GM18858 (cell line): Measurements from ENCODE around the gene ZFHX3.

Source experiments
- ATAC-seq: cut with Tn5 transposase; IDR thresholded peaks from one replicate; pipeline ENCODE4 v1.9.1; 2021; ENCODE audit not compliant: unreplicated experiment

The ZFHX3 gene

DNA sequence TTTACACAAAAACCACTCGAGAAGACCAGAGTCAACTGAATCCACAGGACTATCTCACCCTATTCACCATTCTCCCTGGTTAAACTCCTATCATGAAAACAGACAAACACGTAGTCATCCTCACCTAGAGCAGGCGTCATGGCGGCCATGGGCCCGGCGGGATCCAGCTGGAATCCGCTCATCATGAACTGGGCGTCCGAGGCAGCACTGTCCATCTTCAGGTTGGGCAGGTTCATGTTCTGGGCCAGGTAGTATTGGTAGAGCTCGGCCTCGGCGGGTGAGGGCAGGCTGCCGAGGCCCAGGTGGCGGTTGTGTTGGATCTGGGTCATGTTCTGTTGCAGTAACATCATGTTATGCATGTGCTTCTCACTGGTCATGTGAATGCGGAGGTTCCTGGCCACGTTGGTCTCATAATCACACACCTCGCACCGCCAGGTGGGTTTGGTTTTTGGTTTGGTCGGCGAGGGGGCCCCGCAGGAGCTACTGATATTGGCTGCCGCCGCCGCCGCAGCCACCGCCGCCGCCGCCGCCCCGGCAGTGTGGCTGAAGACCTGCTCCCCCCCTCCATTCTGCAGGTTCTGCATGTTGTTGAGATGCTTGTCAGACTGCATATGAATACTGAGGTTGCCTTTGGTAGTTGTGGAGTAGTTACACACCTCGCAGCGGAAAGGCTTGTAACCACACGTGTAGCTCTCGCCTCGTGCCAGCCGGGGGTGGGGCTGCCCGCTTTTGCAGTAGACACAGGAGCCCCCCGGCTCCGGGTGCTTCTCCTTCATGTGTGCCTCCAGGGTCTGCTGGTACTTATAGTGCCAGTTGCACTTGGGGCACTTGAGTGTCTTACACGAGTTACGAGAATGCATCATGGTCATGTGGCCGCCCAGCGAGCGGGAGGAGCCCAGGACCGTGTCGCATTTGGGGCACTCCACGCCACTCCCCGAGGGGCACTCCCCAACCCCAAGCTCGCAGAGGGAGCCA lies 90.3 kb downstream of the ZFHX3 start:
- ATAC-seq, result no peak

- ATAC-seq, result no peak
Observed at GRCh38 chr16:72956124-72957064, 91.5 kb downstream of the ZFHX3 start.

- ATAC-seq, result no peak
Observed at GRCh38 chr16:72952811-72953271, 95.1 kb downstream of the ZFHX3 start.

GRCh38 chr16:72952404-72952803 lies 95.5 kb downstream of the ZFHX3 start:
- ATAC-seq, result no peak

DNA sequence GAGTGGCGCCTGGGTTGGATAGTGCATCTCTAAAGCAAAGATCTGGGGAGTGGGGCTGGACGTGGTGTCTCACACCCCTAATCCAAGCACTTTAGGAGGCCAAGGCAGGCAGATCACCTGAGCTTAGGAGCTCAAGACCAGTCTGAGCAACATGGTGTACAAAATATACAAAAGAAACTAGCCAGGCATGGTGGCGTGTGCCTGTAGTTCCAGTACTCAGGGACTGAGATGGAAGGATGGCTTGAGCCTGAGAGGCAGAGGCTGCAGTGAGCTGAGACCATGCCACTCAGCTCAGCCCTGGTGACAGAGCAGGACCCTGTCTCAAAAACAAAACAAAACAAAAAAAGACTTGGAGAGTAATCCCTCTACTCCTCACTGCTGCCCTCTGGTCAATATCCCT lies 96.0 kb downstream of the ZFHX3 start:
- ATAC-seq, result no peak

- no peak for ATAC-seq
Observed at GRCh38 chr16:72950669-72951068, 97.3 kb downstream of the ZFHX3 start.

GRCh38 chr16:72948238-72948829 lies 99.6 kb downstream of the ZFHX3 start:
- no peak for ATAC-seq

- ATAC-seq, result no peak
Observed at GRCh38 chr16:72947379-72948237, 100.3 kb downstream of the ZFHX3 start.

DNA sequence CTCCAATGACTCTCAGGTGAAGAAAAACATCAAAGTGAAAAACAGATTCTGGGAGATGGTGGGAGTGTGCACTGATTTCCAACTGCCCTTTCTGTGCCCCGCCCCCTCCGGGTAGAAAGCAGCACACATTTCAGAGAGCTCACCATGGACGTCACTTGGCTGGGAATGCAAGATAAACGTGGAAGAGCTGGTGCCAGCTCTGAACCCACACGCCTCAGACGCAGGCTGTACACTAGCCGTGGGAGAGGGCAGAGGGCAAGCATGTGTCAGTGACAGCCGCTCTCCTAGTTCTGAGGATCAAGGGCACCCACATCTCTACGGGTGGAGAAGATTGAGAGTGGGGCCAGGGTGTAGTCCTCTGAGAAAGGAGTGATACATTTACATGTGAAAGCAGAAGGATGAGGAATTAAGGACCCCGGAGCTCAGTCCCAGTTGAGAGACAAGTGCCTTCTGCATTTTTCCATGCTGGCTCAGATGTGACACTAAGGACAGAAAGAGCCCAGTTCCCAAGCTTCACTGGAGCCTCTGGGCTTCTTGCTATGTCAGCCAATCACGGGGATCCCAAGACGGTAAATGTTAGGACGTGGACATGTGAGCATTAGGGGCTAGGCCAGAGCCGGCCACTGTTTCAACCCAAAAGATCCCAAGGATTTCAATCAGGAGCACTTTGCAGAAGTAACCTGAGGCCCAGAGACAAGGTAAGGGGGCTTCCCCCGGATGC lies 101.3 kb downstream of the ZFHX3 start:
- ATAC-seq, result no peak

DNA sequence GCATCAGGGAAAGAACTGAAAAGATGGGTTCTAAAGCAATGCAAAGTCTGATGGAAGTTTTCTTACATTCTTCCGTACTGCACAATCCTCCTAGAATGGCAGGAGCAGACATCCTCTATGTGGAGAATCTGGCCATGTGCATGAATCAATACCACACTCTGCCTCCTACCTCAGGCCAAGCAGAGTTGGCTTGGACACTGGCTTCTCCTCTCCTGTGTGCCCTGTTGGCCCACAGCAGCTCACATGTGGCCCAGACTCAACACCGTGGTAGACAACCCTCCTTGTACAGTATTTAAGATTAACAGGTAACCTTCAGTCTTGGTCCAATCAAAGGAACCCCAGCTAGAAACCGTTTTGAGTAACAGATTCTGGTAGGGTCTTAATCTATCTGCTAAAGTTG lies 101.9 kb downstream of the ZFHX3 start:
- ATAC-seq, result no peak

- no peak for ATAC-seq
Observed at GRCh38 chr16:72945611-72946010, 102.3 kb downstream of the ZFHX3 start.

DNA sequence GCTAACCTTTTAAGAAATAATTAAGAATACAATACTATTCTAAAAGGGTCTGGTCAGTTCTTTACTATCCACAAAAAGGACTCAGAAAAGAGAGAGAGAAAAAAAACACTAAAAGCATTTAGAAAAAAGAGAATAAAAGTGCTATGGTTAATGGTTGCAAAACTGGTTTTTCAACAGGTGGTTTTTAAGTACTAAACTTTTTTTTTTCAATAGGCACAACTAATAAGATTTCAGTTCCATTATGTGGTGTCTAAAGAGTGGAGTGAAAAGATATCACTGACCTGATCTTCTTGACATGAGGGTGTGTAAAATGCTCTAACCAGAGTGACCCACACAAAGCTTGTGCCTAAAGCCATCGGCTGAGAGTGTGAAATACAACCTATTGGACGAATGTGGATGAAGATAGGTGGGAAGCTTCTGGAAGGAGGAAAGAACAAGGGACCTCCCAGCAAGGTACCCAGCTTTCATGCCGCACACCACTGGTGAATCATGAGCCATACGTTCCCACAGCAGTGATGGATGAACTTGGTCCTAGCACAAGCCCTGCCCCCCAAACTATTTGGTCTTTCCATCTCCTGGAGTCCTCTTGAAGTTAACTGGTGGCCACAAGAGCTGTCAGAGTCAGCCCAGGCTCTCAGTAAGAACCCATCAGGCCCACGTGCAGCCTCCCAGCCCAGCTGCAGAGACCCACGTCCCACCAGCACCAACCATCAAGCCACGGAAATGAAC lies 103.0 kb downstream of the ZFHX3 start:
- ATAC-seq, result no peak

DNA sequence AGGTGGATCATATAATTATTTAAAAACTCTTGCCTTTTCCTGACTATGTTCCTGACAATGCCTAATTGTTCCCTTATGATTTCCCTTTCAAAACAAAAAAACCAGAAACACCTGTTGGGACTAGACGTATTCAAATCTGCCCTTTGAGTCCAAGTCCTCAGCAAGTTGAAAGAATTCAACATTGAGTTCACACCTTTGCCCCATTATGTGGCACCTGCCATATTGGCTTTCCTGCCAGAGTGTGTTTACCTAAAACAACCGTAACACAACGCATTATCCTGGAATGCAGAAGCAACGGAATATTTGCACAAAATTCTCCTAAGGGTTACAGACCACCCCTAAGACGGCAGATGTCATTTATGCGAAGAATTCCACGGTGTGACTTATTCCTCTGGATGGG lies 105.9 kb downstream of the ZFHX3 start:
- ATAC-seq, result no peak

DNA sequence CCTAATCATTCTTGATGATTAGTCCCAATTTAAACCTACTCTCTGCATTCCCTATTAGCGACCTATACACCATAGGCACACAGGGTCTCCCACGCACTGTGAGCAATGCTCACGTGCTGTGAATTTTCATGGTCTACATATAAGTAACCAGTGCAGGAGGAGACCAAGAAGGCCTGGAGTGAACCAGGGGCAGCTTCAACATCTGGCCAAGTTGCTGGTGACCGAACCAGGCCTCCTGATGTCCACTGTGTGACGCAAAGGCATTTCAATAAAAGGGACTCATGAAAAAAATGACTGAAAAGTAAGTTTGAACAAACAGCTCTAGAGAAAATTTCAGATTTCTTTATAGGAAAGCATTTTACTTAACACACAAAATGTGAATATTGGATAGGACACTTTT lies 107.0 kb downstream of the ZFHX3 start:
- ATAC-seq, result no peak

DNA sequence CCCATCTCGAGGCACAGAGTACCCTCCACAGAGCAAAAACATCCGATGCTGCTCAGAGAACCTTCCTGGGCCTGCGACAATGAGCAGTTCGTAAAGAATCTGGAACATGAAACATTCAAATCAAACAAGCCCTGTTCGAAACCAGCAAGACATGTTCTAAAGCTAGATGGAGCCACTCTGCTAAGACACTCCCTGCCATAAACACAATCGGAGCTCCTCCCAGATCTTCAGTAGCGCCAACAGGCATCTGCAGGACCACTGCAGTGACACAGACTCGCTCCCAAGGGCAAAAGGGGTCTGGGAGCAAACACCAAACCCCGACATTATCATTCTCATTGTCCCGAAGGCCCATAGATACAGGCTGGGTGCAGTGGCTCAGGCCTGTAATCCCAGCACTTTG lies 108.7 kb downstream of the ZFHX3 start:
- no peak for ATAC-seq

- ATAC-seq, result no peak
Observed at GRCh38 chr16:72938795-72939164, 109.1 kb downstream of the ZFHX3 start.

- no peak for ATAC-seq
Observed at GRCh38 chr16:72937916-72938794, 109.8 kb downstream of the ZFHX3 start.

DNA sequence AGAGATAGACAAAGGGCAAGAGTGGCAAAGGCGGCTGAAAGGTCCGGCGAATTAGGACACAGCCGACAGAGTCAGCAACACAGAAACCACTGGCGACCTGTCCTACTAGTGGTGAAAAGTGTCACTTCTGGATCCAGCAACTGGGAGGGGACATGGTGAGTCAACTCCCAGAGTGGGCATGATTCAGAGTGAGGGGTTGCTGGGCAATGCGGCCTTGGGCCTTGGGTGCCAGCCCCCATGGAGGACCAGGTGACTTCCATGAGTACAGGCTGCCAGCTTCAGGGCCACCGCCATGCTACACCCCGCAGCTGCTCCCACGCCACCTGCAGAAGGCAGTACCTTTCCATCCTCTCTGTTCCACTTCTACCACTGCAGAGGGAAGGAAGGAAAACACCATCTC lies 110.6 kb downstream of the ZFHX3 start:
- no peak for ATAC-seq
